SK-N-MC (cell line): Measurements from ENCODE around the gene KDM4B.

Source experiments
- EZH2 ChIP-seq: fragments of 200-600 bp; sonication (generic); IDR thresholded peaks from one replicate; pipeline ENCODE4 v1.6.1; 2017; ENCODE audit warnings: antibody characterized with exemption
- FOXP2 ChIP-seq: optimal IDR thresholded peaks from 2 replicates; pipeline ENCODE3; 2011; ENCODE audit warnings: mild to moderate bottlenecking, moderate library complexity; ENCODE audit not compliant: insufficient read depth; ENCODE audit errors: extremely low read length, control extremely low read depth
- POLR2AphosphoS5 ChIP-seq: IDR thresholded peaks from 2 replicates; pipeline ENCODE4 v1.6.1; 2012; ENCODE audit warnings: mild to moderate bottlenecking, low read depth, low read length, borderline replicate concordance

GRCh38 chr19:5114727-5115126 is 145.8 kb downstream of the KDM4B start:
- no peak for TF ChIP-seq EZH2
- TF ChIP-seq POLR2AphosphoS5, result no peak
- no peak for TF ChIP-seq FOXP2
